Caco-2 (cell line): ENCODE data around the gene CTDSPL. TPM values are rescaled to one million over a fixed set of nuclear protein-coding genes. Genes with fewer than 3 reads are reported as not detected.

Experiments
- BruUV-seq: library from RNA; stranded (reverse); fragments of 400-500 nt; replicated peaks from 2 replicates; lab custom pipeline; 2021; lab: Mats Ljungman, UMichigan
- CTCF ChIA-PET: fragments of 300-600 bp; sonication (Branson Sonifier 250); formaldehyde crosslinking; loops from one replicate; lab custom pipeline; 2022; ENCODE audit warnings: antibody characterized with exemption; lab: Charles Lee
- POLR2A ChIA-PET: fragments of 300-600 bp; sonication (Branson Sonifier 250); formaldehyde crosslinking; loops from one replicate; lab custom pipeline; 2022; ENCODE audit warnings: antibody characterized with exemption; lab: Charles Lee
- DNase-seq, 2 experiments: peaks; one replicate each; pipeline versions ENCODE4 v3.0.0 to v3.0.0-alpha.2; 2020 to 2022
- H3K27me3 ChIP-seq: replicated peaks from 2 replicates; pipeline ENCODE4 v1.6.0; 2011; ENCODE audit warnings: low read length; ENCODE audit not compliant: control insufficient read depth, insufficient read depth
- H3K36me3 ChIP-seq: 2 replicates; pipeline ENCODE4 v1.5.1; 2011; ENCODE audit warnings: low read length; ENCODE audit not compliant: control insufficient read depth, insufficient read depth
- H3K4me1 ChIP-seq: fragments of 250-450 bp; sonication (Bioruptor Pico); 2 replicates; pipeline ENCODE4 v1.5.1; 2020; ENCODE audit warnings: mild to moderate bottlenecking
- H3K4me3 ChIP-seq: 2 replicates; pipeline ENCODE4 v1.5.1; 2011; ENCODE audit warnings: low read depth, mild to moderate bottlenecking, control low read depth, low read length
- H3K9me3 ChIP-seq: fragments of 250-450 bp; sonication (Bioruptor Pico); 2 replicates; pipeline ENCODE4 v1.5.1; 2020; ENCODE audit warnings: mild to moderate bottlenecking, moderate library complexity
- H3K27ac Mint-ChIP-seq: one replicate; pipeline ENCODE4 v1.8.0; 2022; ENCODE audit warnings: mixed read lengths; ENCODE audit not compliant: unreplicated experiment
- H3K27me3 Mint-ChIP-seq: one replicate; pipeline ENCODE4 v1.8.0; 2022; ENCODE audit warnings: mixed read lengths; ENCODE audit not compliant: insufficient read depth, unreplicated experiment
- H3K36me3 Mint-ChIP-seq: one replicate; pipeline ENCODE4 v1.8.0; 2022; ENCODE audit warnings: mild to moderate bottlenecking, mixed read lengths; ENCODE audit not compliant: insufficient read depth, unreplicated experiment
- H3K4me1 Mint-ChIP-seq: one replicate; pipeline ENCODE4 v1.8.0; 2022; ENCODE audit warnings: low read depth, mixed read lengths; ENCODE audit not compliant: unreplicated experiment
- H3K4me3 Mint-ChIP-seq: one replicate; pipeline ENCODE4 v1.8.0; 2022; ENCODE audit warnings: mild to moderate bottlenecking, moderate library complexity, mixed read lengths; ENCODE audit not compliant: unreplicated experiment
- H3K9me3 Mint-ChIP-seq: one replicate; pipeline ENCODE4 v1.8.0; 2022; ENCODE audit warnings: mixed read lengths; ENCODE audit not compliant: unreplicated experiment
- CTCF ChIP-seq, 2 experiments: fragments of 200-600 bp in 1 of 2; IDR thresholded peaks; 1 replicate in 1 of 2; 2 replicates in 1 of 2; pipeline versions ENCODE4 v1.5.1 to v1.8.0; 2011 to 2022; ENCODE audit warnings: antibody characterized with exemption in 1 of 2, control low read depth in 1 of 2, inconsistent platforms in 1 of 2, low read depth in 1 of 2, low read length in 1 of 2, mild to moderate bottlenecking in 1 of 2, moderate library complexity in 1 of 2; ENCODE audit not compliant: insufficient read depth in 1 of 2, severe bottlenecking in 1 of 2, unreplicated experiment in 1 of 2
- intact Hi-C: fragments of 100-400 bp; cut with micrococcal nuclease; formaldehyde crosslinking; loops from one replicate; pipeline ENCODE4 v1.10.0; 2022; ENCODE audit not compliant: unreplicated experiment
- total RNA-seq: library from RNA; stranded (reverse); gene quantifications from 2 replicates; pipeline ENCODE4 v1.2.3, GENCODE V29; 2022

The CTDSPL gene
- total RNA-seq, 1 experiment from 2014 or later, result 60.9 TPM

GRCh38 chr3:37907906-37908305 lies 46.2 kb downstream of the CTDSPL start:
- POLR2A ChIA-PET, result no interaction called here
- Mint-ChIP-seq H3K4me3 (no peak overlapping the region), H3K9me3 (no peaks in the 10 kb centered on the region), H3K27me3 (no peaks in the 10 kb centered on the region), H3K4me1 (peaks cover 10% of the 10 kb centered on the region), H3K36me3 (peaks cover 13% of the 10 kb centered on the region), H3K27ac (no peak overlapping the region)
- Histone ChIP-seq H3K4me3 (no peak overlapping the region), H3K27me3 (no peaks in the 10 kb centered on the region), H3K4me1 (peaks cover 24% of the 10 kb centered on the region), H3K9me3 (no peaks in the 10 kb centered on the region; the same call in 1 of the 2 replicates), H3K36me3 (no peaks in the 10 kb centered on the region)
- CTCF ChIA-PET, result no interaction called here
- BruUV-seq, result no TSS peak
- intact Hi-C loops, result no loop called here
- DNase-seq, result no peak
- no peak for TF ChIP-seq CTCF (IDR thresholded peaks at IDR 0.05; ENCODE audit: insufficient read depth in 1 of 2, low read depth in 1 of 2, low read length in 1 of 2, severe bottlenecking in 1 of 2, unreplicated experiment in 1 of 2)

- Mint-ChIP-seq H3K36me3 (peaks cover 13% of the 10 kb centered on the region), H3K9me3 (no peaks in the 10 kb centered on the region), H3K27ac (no peak overlapping the region), H3K4me3 (no peak overlapping the region), H3K27me3 (no peaks in the 10 kb centered on the region), H3K4me1 (peaks cover 5% of the 10 kb centered on the region)
- intact Hi-C loops, result no loop called here
- BruUV-seq, result no TSS peak
- ChIA-PET CTCF (no interaction called here), POLR2A (no interaction called here)
- H3K36me3 ChIP-seq, result no peaks in the 10 kb centered on the region
- H3K9me3 ChIP-seq, result no peaks in the 10 kb centered on the region; the same call in 1 of the 2 replicates
- no peak overlapping the region for H3K4me3 ChIP-seq
- H3K27me3 ChIP-seq, result no peaks in the 10 kb centered on the region
- DNase-seq, result no peak
- TF ChIP-seq CTCF (IDR thresholded peaks at IDR 0.05; ENCODE audit: insufficient read depth in 1 of 2, low read depth in 1 of 2, low read length in 1 of 2, severe bottlenecking in 1 of 2, unreplicated experiment in 1 of 2), result no peak
- peaks cover 10% of the 10 kb centered on the region for H3K4me1 ChIP-seq
Observed at GRCh38 chr3:37909067-37909911, 47.6 kb downstream of the CTDSPL start.

DNA sequence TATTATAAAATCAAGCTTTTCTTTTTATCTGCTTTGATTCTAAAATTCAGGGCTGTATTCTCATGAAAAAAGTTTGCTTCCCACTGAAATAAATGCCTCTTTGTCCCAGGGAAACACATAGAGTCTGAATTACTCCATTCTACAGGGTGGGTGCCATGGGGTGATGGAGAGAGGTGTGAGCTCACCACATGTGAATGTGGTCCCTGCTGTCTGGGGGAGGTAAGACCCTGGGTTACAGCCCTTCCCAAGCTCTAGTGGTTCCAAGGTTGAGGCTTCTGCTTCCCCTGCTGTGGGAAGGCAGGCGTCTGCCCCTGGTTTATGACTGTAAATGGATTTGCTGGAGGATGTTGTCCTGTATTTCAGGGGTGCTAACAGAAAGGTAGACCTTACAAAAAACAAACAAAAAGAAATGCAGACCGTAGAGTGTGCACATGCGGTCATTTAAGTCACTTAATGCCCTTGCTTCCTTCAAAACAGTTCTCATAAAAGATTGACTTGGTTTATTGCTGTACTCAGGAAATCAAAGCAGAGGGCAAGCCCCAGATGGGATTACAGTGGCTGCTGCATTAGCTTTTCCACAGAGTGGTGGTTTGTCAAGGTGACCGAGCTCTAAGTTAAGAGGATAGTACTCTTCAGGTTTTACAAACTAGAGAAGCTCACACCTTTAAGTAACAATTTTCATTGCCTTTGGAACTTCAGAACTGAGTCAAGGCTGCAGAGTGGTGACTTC lies 49.2 kb downstream of the CTDSPL start:
- DNase-seq, result no peak
- Mint-ChIP-seq H3K4me3 (no peak overlapping the region), H3K27me3 (no peaks in the 10 kb centered on the region), H3K36me3 (peaks cover 13% of the 10 kb centered on the region), H3K4me1 (peaks cover 5% of the 10 kb centered on the region), H3K9me3 (no peaks in the 10 kb centered on the region), H3K27ac (peak overlapping the region; percentile 10)
- Histone ChIP-seq H3K27me3 (no peaks in the 10 kb centered on the region), H3K4me1 (peaks cover 9% of the 10 kb centered on the region), H3K9me3 (no peaks in the 10 kb centered on the region; the same call in 1 of the 2 replicates), H3K4me3 (no peak overlapping the region), H3K36me3 (no peaks in the 10 kb centered on the region)
- TF ChIP-seq CTCF (IDR thresholded peaks at IDR 0.05; ENCODE audit: insufficient read depth in 1 of 2, low read depth in 1 of 2, low read length in 1 of 2, severe bottlenecking in 1 of 2, unreplicated experiment in 1 of 2), result no peak
- POLR2A ChIA-PET, result no interaction called here
- intact Hi-C loops, result loop anchor here (5.0 kb wide), 1 partner anchor 56 kb away; no protein-coding TSS in a partner anchor
- BruUV-seq, result no TSS peak
- CTCF ChIA-PET, result interaction anchor here (1.3 kb wide), 1 partner anchor 56 kb away, joined by 3 read pairs; no protein-coding TSS in a partner anchor
